A549 (cell line): ENCODE data around the gene GABBR2.

Experiments
- ATOH8 ChIP-seq: fragments of 250-450 bp; sonication (Bioruptor Pico); IDR thresholded peaks from 2 replicates; pipeline ENCODE4 v1.5.0; 2020; ENCODE audit warnings: low read depth, mild to moderate bottlenecking, moderate library complexity
- CBX2 ChIP-seq: fragments of 200-600 bp; sonication (generic); IDR thresholded peaks from 2 replicates; pipeline ENCODE4 v1.6.1; 2016; ENCODE audit warnings: low read depth, mild to moderate bottlenecking, borderline replicate concordance
- CTCF ChIP-seq: fragments of >200 bp; sonication (Bioruptor Twin); formaldehyde crosslinking; IDR thresholded peaks from 3 replicates; pipeline ENCODE4 v1.5.1; 2016
- ELK1 ChIP-seq: fragments of 150-350 bp; IDR thresholded peaks from 2 replicates; pipeline ENCODE4 v1.6.1; 2014; ENCODE audit warnings: low read depth, mild to moderate bottlenecking, low read length
- EP300 ChIP-seq, 2 experiments: fragments of >200 bp; sonication (Bioruptor Twin); formaldehyde crosslinking; IDR thresholded peaks; 2 replicates in 1 of 2; 3 replicates in 1 of 2; pipeline ENCODE4 v1.6.1; 2016 to 2017
- ESRRA ChIP-seq: fragments of 150-350 bp; IDR thresholded peaks from 2 replicates; pipeline ENCODE4 v1.6.1; 2014; ENCODE audit warnings: mild to moderate bottlenecking, low read length, borderline replicate concordance
- FOSB ChIP-seq: fragments of 250-450 bp; sonication (Bioruptor Pico); IDR thresholded peaks from 2 replicates; pipeline ENCODE4 v1.5.0; 2020; ENCODE audit warnings: mild to moderate bottlenecking, moderate library complexity
- FOXS1 ChIP-seq: fragments of 250-450 bp; sonication (Bioruptor Pico); IDR thresholded peaks from 2 replicates; pipeline ENCODE4 v1.5.0; 2020; ENCODE audit warnings: mild to moderate bottlenecking, moderate library complexity
- JUN ChIP-seq, 2 experiments: fragments of >200 bp; sonication (Bioruptor Twin); formaldehyde crosslinking; IDR thresholded peaks; 2 replicates in 1 of 2; 3 replicates in 1 of 2; pipeline ENCODE4 v1.6.1; 2016 to 2017
- KDM1A ChIP-seq: fragments of 200-600 bp; sonication (generic); IDR thresholded peaks from 2 replicates; pipeline ENCODE4 v1.6.1; 2016; ENCODE audit warnings: low read depth, mild to moderate bottlenecking
- MAZ ChIP-seq: fragments of 150-350 bp; IDR thresholded peaks from 2 replicates; pipeline ENCODE4 v1.6.1; 2014; ENCODE audit warnings: antibody characterized with exemption, low read depth, low read length, borderline replicate concordance
- POLR2A ChIP-seq: IDR thresholded peaks from 2 replicates; pipeline ENCODE4 v1.6.1; 2012; ENCODE audit warnings: mild to moderate bottlenecking, low read length
- POLR2AphosphoS2 ChIP-seq: conservative IDR thresholded peaks from 2 replicates; pipeline ENCODE4 v1.6.1; 2012; ENCODE audit warnings: low read length, improper control_type of control experiment, inconsistent platforms

- no peak for TF ChIP-seq KDM1A
- no peak for TF ChIP-seq JUN (IDR thresholded peaks at IDR 0.05)
- no peak for TF ChIP-seq MAZ
- no peak for TF ChIP-seq CTCF
- no peak for TF ChIP-seq FOSB (CRISPR knock-in tag)
- no peak for TF ChIP-seq ESRRA
- no peak for TF ChIP-seq POLR2A
- TF ChIP-seq POLR2AphosphoS2: no peak
- TF ChIP-seq CBX2: no peak
- no peak for TF ChIP-seq FOXS1
- TF ChIP-seq ELK1: no peak
- no peak for TF ChIP-seq EP300 (IDR thresholded peaks at IDR 0.05)
- no peak for TF ChIP-seq ATOH8 (CRISPR knock-in tag)
Observed at GRCh38 chr9:98471185-98471584, 237.6 kb downstream of the GABBR2 start.
